WTC11 (cell line): ENCODE measurements around the gene GAK.

Experiments
- CTCF ChIP-seq: fragments of 200-600 bp; IDR thresholded peaks from 2 replicates; pipeline ENCODE4 v1.8.0; 2022; ENCODE audit warnings: antibody characterized with exemption
- E2F1 ChIP-seq: sonication (generic); formaldehyde crosslinking; IDR thresholded peaks from 2 replicates; pipeline ENCODE4 v1.8.0; 2022; ENCODE audit warnings: mild to moderate bottlenecking, missing genetic modification reagents
- STAT6 ChIP-seq: sonication (generic); formaldehyde crosslinking; conservative IDR thresholded peaks from 2 replicates; pipeline ENCODE4 v1.8.1; 2023; ENCODE audit warnings: mild to moderate bottlenecking, low read depth, missing genetic modification reagents, moderate library complexity

GRCh38 chr4:911871-912490, 20.1 kb downstream of the GAK start:
- TF ChIP-seq E2F1 (CRISPR knock-in tag) (no peak), STAT6 (CRISPR knock-in tag) (no peak), CTCF (no peak)
